Measurements from ENCODE around the gene SASH3.
"Not testable (repeated sequence)": the region's sequence is repeated elsewhere in the genome, so short reads cannot be mapped to it uniquely, and the experiment has no call there.

SASH3 gene

DNA sequence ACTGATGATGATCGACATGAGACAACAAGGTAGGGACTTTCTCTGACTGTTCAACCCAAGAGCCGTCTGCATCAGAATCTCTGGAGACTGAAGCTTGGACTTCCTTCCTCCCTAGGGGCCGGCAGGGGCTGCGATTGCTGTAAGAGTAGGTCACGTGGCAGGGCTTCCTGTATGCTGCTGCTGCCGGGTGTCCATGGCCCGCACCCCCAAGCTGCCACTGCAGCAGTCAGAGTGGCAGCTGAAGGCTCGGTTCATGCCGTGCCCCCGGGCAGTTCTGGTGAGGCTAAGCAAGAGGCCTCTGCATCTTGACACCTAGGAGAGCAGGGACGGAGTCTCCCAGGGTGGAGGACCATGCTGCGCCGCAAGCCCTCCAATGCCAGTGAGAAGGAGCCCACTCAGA, at the start of gene SASH3:
TSS of gene SASH3 (plus strand) at position 203 of the 400 bp plus-strand sequence. CDS start at position 352, 149 bp downstream.
- no peak for DNase-seq

DNA sequence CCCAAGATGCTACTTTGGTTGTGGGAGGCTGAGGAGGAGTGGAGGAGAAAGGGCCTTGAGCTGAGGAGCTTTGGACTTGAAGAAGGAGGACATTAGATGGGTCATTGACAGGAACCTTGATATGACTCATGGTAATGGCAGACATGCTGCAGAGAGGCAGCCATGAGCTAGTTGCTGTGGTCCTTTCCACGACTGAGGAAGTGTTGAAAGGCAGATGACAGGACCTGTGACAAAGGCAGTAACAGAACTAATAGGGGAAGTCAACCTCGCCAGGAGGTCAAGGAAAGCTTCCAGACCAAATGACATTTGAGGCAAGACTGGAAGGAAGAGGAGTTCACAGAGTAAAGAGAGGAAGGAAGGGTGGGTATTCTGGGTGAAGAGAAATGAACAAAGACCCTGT, 48.5 kb upstream of the SASH3 start:
- no peak for DNase-seq

DNA sequence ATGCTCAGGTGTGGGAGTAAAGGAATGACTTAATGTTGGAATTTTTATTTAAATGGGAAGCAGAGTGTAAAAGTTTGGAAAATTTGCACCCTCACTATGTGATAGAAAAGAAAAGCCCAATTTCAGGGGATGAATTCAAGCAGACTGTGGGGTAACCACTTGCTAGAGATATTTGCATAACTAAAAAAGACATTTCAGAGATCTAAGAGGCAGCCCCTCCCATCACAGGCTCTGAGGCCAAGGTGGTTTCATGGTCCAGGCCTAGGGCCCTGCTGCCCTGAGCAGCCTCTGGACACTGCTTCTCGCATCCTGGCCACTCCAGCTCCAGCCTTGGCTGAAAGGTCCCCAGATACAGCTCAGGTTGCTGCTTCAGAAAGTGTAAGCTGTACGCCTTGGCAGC, 46.9 kb upstream of the SASH3 start:
- no peak for DNase-seq

DNA sequence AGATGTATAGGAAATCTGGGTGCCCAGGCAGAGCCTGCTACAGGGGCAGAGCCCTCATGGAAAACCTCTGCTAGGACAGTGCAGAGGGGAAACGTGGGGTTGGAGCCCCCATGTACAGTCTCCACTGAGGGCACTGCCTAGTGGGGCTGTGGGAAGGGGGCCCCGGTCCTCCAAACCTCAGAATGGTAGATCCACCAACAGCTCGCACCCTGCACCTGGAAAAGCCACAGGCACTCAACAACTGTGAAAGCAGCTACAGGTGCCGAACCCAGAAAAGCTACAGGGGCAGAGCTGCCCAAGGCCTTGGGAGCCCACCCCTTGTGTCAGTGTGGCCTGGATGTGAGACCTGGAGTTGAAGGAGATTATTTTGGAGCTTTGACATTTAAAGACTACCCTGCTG, 46.4 kb upstream of the SASH3 start:
- no peak for DNase-seq

DNA sequence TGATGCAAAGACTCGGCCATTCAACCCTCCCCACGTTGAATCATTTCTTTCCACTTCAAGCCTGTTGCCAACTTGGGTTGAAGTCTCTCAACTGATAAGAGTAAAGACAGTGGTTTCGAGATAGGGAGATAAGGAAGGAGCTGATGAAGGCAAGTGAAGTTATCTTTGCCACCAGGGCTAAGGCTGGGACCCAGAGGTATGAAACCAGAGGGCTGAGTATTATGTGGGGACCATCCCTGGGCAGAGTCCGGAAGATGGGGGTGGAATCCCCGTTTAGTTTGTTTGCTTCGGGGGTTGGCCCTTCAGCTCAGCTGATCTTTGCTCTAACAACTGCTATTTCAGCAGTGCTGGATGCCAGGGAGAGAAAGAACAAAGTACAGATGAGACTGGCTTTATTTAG, 43.3 kb upstream of the SASH3 start:
- no peak for DNase-seq

DNA sequence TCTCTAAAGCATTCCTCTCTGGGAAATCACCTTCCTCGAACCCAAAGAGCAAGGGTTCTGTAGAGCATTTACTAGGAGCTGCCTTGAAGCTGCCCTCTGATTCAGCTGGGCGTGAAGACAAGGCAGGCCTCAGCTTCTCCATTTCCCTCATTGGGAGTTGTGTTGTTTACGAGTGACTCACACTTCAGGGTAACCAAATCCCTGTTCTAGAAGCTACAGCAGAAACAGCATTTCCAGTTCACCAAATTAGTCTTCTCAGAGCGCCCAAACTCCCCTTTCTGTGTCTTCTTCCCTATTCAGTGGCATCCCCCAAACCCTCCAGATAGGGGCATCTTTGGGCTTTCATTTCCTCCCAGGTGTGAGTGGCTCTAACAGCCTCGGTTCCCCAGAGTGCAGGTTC, 41.8 kb upstream of the SASH3 start:
- DNase-seq, result peak; percentile 47

DNA sequence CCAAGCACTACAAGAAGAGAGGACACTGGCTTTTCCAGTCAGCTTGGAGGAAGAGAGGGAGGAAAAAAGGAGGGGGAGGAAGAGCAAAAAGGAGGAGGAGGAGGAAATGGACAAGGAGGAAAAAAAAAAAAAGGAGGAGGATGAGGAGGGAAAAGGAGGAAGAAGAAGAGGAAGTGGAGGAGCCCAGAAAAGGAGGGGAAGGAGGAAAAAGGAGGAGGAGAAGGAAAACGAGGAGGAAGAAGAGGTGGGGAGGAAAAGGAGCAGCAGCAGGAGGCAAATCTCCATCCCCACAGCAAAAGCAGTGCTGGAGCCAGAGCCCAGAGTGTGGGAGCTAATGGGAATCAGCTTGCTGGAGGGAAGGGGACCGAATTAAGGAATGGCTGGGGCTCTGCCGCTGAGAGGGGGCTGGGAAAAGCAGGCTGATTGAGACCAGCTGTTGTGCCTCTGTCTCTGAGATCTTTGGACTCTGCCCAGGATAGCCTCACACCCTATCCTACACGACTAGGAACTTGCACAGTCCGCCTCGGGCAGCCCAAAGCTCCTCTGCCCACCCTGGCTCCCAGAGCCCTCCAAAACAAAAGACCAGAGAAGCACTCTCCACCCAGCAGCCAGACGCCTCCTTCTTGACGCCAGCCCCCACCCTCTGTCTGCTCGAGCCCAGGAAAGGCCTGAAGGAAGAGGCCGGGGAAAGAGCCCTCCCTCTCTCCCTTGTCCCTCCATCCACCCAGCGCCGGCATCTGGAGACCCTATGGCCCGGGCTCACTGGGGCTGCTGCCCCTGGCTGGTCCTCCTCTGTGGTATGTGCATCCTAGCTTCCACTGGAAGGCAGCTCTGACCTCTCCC, 41.1 kb upstream of the SASH3 start, which contains the start of gene XPNPEP2:
TSS of gene XPNPEP2 (plus strand) at position 514 of the 843 bp plus-strand sequence. CDS start at position 749, 235 bp downstream.
- peak; percentile 66 for DNase-seq

DNA sequence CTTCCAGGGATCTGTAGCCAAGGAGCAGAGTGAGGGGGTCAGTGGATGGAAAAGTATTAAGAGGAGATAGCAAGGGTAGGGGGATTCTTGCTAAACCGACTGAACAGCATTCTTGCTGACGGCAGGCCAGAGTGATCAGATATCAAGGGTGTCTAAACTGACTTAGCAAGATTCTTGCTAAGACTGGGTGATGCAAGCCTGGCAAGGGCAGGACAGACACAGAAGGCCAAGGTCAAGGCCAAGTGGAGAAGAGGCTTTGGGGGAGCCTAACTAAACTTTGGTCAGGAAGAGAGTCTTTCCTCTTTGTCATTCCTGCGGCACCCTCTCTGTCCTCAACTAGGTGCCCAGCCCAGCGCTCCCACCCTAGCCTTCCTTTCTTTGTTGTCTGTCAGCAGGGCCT, 40.2 kb upstream of the SASH3 start:
- DNase-seq, result no peak

DNA sequence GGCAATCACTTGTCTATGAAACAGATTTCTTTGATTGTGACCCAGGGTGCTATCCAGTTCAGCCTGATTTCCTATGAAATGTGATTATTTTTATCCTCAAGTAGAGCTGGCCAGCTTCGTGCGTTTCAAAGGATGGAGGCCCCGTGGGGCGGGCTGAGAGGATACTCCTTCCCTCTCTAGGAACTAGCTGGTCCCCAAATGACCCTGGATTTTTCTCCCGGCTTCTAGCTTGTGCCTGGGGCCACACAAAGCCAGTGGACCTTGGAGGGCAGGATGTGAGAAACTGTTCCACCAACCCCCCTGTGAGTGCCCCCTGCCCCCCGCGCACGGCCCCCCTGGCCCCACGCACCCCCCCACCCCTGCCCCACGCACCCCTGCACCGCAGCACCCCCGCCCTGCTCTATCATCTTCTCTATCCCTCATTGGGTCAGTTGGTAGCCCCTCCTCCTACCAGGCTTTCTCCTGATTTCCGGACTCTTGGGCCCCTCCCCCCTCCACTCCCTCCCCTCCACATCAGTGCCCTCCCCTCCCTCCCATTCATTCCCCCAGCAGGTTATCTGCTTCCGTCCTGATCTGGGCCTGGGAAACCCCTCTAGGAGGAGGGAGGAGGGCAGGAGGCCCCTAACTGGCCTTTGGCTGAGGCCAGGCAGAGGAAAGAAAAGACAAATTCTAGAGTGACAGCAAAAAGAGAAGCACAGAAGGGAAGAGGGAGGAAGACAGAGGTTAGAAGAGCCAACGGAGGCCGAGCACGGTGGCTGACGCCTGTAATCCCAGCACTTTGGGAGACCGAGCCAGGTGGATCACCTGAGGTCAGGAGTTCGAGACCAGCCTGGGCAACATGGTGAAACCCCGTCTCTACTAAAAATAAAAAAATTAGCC, 37.6 kb upstream of the SASH3 start:
- DNase-seq, result no peak

DNA sequence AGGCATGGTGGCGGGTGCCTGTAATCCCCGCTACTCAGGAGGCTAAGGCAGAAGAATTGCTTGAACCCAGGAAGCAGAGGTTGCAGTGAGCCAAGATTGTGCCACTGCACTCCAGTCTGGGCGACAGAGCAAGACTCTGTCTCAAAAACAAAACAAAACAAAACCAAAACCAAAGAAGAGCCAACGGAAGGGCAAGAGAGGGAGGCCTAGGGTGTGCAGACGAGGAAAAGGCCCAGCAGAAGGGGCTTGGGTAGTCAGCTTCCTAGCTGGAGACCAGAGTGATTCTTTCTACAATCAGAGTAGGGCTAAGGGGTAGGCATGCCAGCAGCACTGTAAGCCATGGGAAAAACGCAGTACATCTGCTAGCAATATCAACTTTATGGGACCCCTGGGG, 37.0 kb upstream of the SASH3 start:
- DNase-seq, result not testable (repeated sequence)

DNA sequence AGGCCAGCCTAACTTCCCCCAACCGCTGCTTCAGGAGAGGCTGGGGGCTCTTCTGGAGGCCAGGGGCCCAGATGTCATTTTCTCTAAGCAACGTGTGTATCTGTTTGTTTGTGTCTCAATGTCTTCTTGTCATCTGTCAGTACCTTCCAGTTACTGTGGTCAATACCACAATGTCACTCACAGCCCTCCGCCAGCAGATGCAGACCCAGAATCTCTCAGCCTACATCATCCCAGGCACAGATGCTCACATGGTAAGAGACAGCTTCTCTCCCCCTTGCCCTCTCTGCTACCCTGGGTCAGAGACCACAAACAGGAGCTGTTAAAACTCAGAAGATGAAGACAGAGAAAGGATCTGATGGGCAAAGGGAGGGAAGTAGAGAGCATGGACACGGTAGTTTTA, 35.9 kb upstream of the SASH3 start:
- no peak for DNase-seq

DNA sequence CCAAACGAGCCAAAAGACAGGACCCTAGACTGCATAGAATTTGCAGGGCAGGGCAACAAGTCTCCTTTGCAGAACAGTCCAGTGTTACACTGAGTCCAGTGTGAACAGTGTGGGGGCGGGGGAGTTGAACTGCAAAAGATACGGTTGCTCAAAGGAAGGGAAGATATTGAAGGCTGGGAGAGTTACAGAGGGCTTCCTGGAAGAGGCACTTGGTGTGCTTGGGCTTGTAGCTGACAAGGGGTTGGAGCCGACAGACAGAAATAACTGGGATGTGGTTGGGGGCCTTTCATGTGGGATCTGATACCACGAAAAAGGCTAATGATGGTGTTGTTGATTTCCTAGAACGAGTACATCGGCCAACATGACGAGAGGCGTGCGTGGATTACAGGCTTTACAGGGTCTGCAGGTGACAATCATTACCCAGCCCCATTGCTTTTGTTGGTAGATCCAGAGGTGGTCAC, 34.9 kb upstream of the SASH3 start:
- no peak for DNase-seq

DNA sequence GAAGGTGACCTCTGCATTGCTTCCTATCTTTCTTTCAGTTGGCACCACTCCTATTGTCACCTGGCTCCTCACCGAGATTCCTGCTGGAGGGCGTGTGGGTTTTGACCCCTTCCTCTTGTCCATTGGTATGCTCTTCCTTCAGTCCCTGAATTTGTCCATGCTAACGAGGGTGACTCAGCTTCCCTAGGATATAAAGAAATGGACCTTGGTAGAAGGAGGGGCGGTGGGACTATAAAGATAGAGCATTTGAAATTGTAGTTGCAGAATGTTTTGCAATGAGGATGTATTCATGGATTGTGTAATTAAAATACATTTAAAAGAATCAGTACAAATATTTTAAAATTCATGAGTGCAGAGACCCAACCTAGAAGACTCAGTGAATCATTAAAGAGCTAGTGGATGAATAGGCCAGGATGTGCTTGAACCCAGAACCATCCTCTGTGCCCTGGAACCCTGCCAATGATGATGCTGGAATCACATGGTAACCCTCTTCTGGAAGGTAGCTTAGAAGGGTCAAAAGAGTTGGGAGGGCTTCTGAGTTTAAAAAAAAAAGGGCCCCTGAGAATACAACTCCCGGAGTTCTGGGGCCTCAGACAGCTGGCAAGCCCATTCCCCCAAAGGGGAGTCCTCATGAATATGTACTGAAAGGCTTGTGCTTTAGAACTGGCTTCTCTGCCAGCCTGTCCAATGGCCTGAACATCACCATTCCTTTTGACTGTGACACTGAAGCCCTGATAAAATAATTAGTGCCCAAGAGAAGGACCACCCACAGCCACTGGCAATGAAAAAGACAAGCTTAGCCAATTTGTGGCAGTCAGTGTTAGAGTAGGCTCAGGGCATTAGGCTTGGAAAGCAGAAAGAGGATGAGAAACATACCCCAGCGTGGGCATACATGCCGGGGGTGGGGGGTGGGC, 32.9 kb upstream of the SASH3 start:
- no peak for DNase-seq

DNA sequence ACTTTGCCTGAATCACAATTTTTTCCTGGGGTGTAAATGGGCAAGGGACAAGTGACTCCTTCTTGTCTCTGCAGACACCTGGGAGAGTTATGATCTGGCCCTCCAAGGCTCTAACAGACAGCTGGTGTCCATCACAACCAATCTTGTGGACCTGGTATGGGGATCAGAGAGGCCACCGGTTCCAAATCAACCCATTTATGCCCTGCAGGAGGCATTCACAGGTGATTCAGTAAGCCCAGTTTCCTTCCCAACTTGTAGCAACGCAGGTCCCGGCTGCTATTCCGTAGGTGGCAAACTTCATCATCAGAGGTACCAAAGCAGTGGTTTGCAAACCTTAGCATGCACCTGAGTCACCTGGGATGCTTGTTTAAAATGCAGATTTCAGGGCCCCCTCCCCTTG, 32.2 kb upstream of the SASH3 start:
- no peak for DNase-seq

DNA sequence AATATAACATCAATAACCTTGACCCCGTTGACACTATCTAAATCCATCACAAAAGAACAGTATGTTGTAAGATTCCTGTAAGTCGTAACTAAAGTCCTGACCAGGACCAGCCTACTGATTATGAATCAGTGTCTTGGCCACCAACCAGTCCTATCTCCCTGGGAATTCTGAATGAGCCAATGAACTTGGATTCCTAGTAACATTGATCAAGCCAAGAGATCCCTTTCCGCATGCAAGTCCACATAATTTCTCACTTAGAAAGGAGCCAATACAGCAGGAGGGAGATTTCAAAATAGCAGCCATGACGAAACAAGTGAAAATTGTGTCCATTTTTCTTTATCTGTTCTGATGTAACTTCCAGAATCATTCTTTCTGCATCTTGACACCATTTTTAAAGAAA, 31.4 kb upstream of the SASH3 start:
- peak; percentile 67 for DNase-seq

DNA sequence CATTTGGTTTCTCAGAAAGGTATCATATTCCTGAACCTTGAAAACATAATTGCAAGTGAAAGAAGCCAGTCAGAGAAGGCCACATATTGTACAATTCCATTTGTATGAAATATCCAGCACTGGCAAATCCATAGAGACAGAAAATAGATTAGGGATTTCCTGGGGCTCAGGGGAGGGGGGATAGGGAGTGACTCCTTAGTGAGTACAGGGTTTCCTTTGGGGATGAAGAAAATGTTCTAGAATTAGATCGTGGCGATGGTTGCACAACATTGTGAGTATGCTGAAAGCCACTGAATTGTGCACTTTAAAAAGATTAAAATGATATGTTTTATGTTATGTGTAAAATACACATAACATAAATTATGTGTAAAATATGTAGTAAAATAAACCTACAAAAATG, 30.7 kb upstream of the SASH3 start:
- DNase-seq, result peak; percentile 18

DNA sequence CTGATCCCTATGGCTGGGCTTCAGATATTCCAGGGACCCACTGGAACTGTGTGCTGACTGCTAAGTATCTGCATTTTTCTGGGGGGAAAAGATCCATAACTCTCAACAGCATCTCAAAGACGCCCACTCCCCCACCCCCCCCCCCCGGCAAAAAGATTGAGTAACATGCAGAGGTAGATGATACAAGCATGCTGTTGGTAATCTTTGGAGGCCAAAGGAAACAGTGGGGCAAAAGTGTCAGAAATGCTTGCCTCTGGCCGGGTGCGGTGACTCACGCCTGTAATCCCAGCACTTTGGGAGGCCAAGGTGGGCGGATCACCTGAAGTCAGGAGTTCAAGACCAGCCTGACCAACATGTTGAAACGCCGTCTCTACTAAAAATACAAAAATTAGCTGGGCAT, 28.8 kb upstream of the SASH3 start:
- DNase-seq, result no peak

DNA sequence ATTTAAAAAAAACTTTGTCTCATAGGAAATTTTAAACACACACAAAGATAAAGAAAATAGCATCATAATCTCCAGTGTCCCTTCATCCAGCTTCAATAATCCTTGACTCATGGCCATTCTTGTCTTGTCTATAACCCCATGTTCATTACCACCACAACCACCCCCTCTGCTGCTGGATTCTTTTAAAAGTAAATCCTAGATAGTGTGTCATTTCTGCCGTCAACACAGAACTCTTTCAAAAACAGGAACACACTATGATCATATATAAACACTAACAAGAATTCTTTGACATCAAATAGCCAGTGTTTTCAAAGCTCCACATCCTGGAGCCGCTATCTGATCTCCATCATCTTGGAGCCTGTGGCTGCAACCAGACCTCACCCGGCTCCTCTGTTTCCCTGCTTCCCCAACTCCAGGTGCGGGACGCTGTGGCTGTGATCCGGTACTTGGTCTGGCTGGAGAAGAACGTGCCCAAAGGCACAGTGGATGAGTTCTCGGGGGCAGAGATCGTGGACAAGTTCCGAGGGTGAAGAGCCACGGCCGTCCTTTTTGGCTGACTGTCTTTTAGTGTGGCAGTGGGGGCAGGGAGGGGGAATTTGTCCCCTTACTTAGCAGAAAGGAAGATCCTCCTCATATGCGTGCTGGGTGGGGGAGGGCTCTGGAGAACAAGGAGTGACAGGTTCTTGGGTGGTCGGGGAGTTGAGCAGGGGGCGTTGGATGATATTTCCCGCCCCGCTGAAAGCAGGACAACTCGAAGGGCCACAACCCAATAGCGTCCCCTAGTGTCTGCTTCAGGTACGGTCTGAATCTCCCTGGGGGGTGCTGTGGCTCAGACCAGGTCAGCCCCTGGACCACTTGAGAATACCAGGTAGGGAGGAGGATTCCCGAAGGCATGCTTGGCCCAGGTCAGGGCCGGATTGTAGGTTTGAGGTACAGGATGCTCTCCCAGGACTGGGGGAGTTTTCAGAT, 25.4 kb upstream of the SASH3 start:
- DNase-seq, result peak; percentile 8

DNA sequence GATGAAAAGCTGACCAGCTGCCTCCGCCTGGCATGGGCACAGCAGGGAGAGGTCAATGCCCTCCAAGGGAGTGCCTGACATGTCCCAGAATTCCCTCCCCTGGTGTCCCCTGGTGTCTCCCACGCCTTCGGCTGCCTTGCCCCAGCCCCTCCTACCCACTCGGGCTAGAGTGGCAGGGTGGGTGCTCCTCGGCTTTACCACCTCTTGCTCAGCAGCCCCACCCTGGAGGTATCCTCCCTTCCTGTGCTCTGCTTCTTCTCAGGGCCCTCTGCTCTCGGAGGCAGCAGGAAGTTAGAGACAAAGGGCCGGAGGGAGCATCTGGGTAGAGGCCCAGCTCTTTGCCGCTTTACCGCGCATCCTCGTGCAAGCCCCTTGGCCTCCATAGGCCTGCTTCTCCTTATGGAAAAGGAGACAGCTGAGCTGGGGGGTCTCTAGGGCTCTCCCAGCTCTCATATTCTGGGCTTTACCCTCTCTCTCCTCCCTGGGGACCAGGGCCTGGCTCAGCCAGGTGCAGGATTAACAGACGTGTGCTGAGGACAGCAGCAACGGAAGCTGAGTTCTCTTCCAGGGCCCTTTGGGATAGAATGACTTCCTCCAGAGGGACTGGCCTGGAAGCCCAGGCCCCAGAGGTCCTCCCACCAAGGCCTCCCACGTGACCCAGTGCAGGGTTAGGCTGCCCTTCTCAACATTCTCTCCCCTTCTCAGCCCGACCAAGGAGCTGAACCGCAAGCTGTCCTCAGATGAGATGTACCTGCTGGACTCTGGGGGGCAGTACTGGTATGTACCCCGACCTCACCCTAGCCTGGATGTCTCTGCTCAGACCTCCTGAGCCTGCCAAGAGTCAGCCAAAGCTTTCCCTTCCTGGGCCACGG, 23.7 kb upstream of the SASH3 start:
- no peak for DNase-seq

DNA sequence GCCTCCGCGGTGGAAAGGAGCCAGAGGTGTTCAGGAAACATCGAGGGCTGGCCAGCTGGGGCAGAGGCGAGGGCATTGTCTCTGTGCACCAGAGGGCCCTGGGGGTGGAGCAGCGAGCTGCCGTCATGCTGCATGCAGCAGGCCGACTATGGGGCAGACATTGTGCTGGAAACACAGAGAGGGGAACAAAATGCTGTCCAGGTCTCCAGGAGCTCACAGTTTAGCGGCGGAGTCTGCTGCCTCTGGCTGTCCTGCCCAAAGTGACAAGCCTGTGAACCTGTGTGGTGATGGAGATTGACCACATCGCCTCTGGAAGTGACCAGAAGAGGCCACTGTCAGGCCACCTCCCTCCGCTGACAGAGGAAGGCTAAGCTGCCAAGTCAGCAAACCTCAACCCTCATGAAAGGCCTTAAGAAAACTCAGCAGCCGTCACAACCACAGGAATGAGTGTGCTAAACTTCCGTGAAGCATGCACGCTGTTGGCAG, 20.1 kb upstream of the SASH3 start:
- DNase-seq, result peak; percentile 76
